ENCODE results near the gene TMEM256. TPM values are rescaled to one million over a fixed set of nuclear protein-coding genes. Genes with fewer than 3 reads are reported as not detected.

The TMEM256 gene
- total and polyA plus RNA-seq, 4 donors: 30.0 to 130 (median 97.7) TPM

DNA sequence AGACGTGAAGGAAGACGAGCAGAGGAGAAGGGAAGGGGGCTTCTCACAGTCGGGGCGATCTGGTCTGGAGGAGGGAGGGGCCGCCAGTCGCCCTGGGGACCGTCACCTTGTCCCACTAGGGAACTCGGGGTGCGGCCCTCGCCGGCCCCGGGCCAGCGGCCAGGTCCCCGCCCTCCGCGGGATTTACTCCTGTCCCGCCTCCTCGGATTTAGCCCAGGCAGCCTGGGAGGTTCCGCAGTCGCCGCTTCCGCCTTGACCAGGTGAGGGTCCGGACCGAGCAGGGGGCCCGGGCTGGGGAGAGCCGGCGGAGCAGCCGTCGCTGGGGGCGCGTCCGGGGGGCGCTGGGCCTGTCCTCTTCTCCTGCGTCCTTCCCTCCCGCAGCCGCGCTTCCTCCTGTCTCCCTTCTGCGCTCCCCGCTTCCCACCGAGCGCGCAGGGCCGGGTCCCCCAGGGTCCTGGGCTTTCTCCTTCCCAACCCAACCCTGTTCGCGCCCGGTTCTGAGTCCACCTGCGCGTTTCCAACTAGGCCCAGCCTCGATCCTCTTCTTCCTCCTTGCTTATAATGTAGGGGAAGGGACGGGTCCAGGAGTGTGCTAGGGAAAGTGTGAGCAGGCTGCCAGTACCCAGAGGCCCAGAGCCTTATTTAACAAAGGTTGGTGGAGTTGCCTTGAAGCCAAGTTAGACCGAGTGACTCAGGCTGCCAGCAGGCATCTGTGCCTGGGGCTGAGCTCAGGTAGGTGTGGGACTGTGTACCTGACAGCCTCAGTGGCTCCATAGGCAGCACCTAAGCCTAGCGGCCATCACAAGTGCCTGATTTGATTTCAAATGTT is 22.8 kb downstream of the TMEM256 start, which contains the start of gene TNK1:
TSS of gene TNK1 (plus strand) at position 235 of the 829 bp plus-strand sequence. CDS start 1,838 bp downstream, outside the sequence.
- peak within 1 kb of the TSS in 1 of 2 donors; percentile 47 for H3K9ac ChIP-seq (ENCODE audit: low read depth in 1 of 2, low read length in 2 of 2)
- TF ChIP-seq TAF1 (conservative IDR thresholded peaks at IDR 0.05) (no peak), RXRA (IDR thresholded peaks at IDR 0.05) (no peak), HNF4G (IDR thresholded peaks at IDR 0.05) (no peak), ATF3 (IDR thresholded peaks at IDR 0.05) (no peak), NR2F2 (IDR thresholded peaks at IDR 0.05) (no peak), RAD21 (IDR thresholded peaks at IDR 0.05) (no peak), REST (IDR thresholded peaks at IDR 0.05) (peak; percentile 53)
- H3K36me3 ChIP-seq (ENCODE audit: control insufficient read depth in 4 of 4, insufficient read depth in 3 of 4, low read depth in 1 of 4, low read length in 3 of 4): peaks cover 0 to 2% (median 0%) of the 10 kb centered on the region in 4 donors
- H3K9me3 ChIP-seq (ENCODE audit: control insufficient read depth in 4 of 4, low read length in 3 of 4): no peaks in the 10 kb centered on the region
- H3K27me3 ChIP-seq (ENCODE audit: control insufficient read depth in 4 of 4, insufficient read depth in 4 of 4, low read length in 3 of 4): peaks cover 0 to 3% (median 0%) of the 10 kb centered on the region in 4 donors
- peak within 1 kb of the TSS; percentile 45 to 74 (median 63) for H3K4me3 ChIP-seq (ENCODE audit: low read depth in 1 of 3, low read length in 3 of 3)
- no peak for DNase-seq (ENCODE audit: low spot score)
- no peak within 1 kb of the TSS for H3K27ac ChIP-seq (ENCODE audit: low read depth in 1 of 2, low read length in 2 of 2)
- peaks cover 6 to 18% (median 12%) of the 10 kb centered on the region in 4 donors for H3K4me1 ChIP-seq (ENCODE audit: control insufficient read depth in 4 of 4, insufficient read depth in 4 of 4, low read length in 3 of 4)
- 4% methylated on average over 52 of the region's 52 CpGs for whole genome bisulfite sequencing

GRCh38 chr17:7380321-7380720 is 23.6 kb downstream of the TMEM256 start:
- TF ChIP-seq EGR1 (IDR thresholded peaks at IDR 0.05; ENCODE audit: low read depth in 2 of 2) (no peak), YY1 (IDR thresholded peaks at IDR 0.05) (no peak), SP1 (IDR thresholded peaks at IDR 0.05) (no peak), GABPA (IDR thresholded peaks at IDR 0.05 in 1 of 2, conservative IDR thresholded peaks at IDR 0.05 in 1 of 2) (no peak), ATF3 (IDR thresholded peaks at IDR 0.05) (no peak), RAD21 (IDR thresholded peaks at IDR 0.05) (no peak), JUND (IDR thresholded peaks at IDR 0.05) (no peak), RXRA (IDR thresholded peaks at IDR 0.05) (no peak), FOXA2 (IDR thresholded peaks at IDR 0.05) (no peak), FOXA1 (IDR thresholded peaks at IDR 0.05) (no peak), NR2F2 (IDR thresholded peaks at IDR 0.05) (no peak), HNF4A (conservative IDR thresholded peaks at IDR 0.05) (no peak), TAF1 (conservative IDR thresholded peaks at IDR 0.05) (no peak), HNF4G (IDR thresholded peaks at IDR 0.05) (no peak)
- TF ChIP-seq, protein P1, sequence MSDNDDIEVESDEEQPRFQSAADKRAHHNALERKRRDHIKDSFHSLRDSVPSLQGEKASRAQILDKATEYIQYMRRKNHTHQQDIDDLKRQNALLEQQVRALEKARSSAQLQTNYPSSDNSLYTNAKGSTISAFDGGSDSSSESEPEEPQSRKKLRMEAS (IDR thresholded peaks at IDR 0.05): no peak
- TF ChIP-seq, protein P2, sequence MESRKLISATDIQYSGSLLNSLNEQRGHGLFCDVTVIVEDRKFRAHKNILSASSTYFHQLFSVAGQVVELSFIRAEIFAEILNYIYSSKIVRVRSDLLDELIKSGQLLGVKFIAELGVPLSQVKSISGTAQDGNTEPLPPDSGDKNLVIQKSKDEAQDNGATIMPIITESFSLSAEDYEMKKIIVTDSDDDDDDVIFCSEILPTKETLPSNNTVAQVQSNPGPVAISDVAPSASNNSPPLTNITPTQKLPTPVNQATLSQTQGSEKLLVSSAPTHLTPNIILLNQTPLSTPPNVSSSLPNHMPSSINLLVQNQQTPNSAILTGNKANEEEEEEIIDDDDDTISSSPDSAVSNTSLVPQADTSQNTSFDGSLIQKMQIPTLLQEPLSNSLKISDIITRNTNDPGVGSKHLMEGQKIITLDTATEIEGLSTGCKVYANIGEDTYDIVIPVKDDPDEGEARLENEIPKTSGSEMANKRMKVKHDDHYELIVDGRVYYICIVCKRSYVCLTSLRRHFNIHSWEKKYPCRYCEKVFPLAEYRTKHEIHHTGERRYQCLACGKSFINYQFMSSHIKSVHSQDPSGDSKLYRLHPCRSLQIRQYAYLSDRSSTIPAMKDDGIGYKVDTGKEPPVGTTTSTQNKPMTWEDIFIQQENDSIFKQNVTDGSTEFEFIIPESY (IDR thresholded peaks at IDR 0.05): no peak
- peaks cover 6 to 18% (median 12%) of the 10 kb centered on the region in 4 donors for H3K4me1 ChIP-seq (ENCODE audit: control insufficient read depth in 4 of 4, insufficient read depth in 4 of 4, low read length in 3 of 4)
- DNase-seq (ENCODE audit: low spot score): no peak

More at GRCh38 chr17:7380321-7380720, 23.6 kb downstream of the TMEM256 start:
- peaks cover 0 to 3% (median 0%) of the 10 kb centered on the region in 4 donors for H3K27me3 ChIP-seq (ENCODE audit: control insufficient read depth in 4 of 4, insufficient read depth in 4 of 4, low read length in 3 of 4)
- peaks cover 0 to 2% (median 0%) of the 10 kb centered on the region in 4 donors for H3K36me3 ChIP-seq (ENCODE audit: control insufficient read depth in 4 of 4, insufficient read depth in 3 of 4, low read depth in 1 of 4, low read length in 3 of 4)
- no peak overlapping the region for H3K27ac ChIP-seq (ENCODE audit: low read depth in 1 of 2, low read length in 2 of 2)
- no peaks in the 10 kb centered on the region for H3K9me3 ChIP-seq (ENCODE audit: control insufficient read depth in 4 of 4, low read length in 3 of 4)
- 40% methylated on average over 7 of the region's 7 CpGs for WGBS
- H3K4me3 ChIP-seq (ENCODE audit: low read depth in 1 of 3, low read length in 3 of 3): peak overlapping the region; percentile 12 to 74 (median 63)
- no peak overlapping the region for H3K9ac ChIP-seq (ENCODE audit: low read depth in 1 of 2, low read length in 2 of 2)
